SKM-1 (cell line): ENCODE measurements around the gene FUT1.
"Not testable (repeated sequence)": the region's sequence is repeated elsewhere in the genome, so short reads cannot be mapped to it uniquely, and the experiment has no call there.

Experiments
- DNase-seq: peaks from one replicate; lab custom pipeline; 2025; ENCODE audit not compliant: unreplicated experiment; lab: John Stamatoyannopoulos, UW

FUT1 gene

GRCh38 chr19:48752496-48753365, at the start of gene FUT1:
FUT1 (minus strand) TSS chr19:48752641; CDS start chr19:48751281, 1,360 bp downstream.
- DNase-seq: no peak

- DNase-seq: no peak
These were observed 47.2 kb upstream of the FUT1 start for GRCh38 chr19:48799358-48800300.

GRCh38 chr19:48798937-48799336, 46.5 kb upstream of the FUT1 start:
- DNase-seq: no peak

- no peak for DNase-seq
These were observed 44.7 kb upstream of the FUT1 start for GRCh38 chr19:48797103-48797502.

- DNase-seq: no peak
These were observed 44.0 kb upstream of the FUT1 start for GRCh38 chr19:48796298-48797083.

GRCh38 chr19:48795685-48796070, 43.2 kb upstream of the FUT1 start:
- DNase-seq: no peak

GRCh38 chr19:48795055-48795684, 42.7 kb upstream of the FUT1 start:
- DNase-seq: peak; percentile 59

- no peak for DNase-seq
These were observed 41.9 kb upstream of the FUT1 start for GRCh38 chr19:48794291-48794690.

GRCh38 chr19:48793271-48793670, 40.8 kb upstream of the FUT1 start:
- DNase-seq: no peak

- DNase-seq: not testable (repeated sequence)
These were observed 34.9 kb upstream of the FUT1 start for GRCh38 chr19:48787331-48787730.

GRCh38 chr19:48786422-48786821, 34.0 kb upstream of the FUT1 start:
- DNase-seq: not testable (repeated sequence)

GRCh38 chr19:48784527-48784926, 32.1 kb upstream of the FUT1 start:
- no peak for DNase-seq

GRCh38 chr19:48780631-48781391, 28.4 kb upstream of the FUT1 start:
- no peak for DNase-seq

GRCh38 chr19:48779636-48780035, 27.2 kb upstream of the FUT1 start:
- DNase-seq: no peak

- DNase-seq: no peak
These were observed 25.3 kb upstream of the FUT1 start for GRCh38 chr19:48777720-48778119.

GRCh38 chr19:48777139-48777538, 24.7 kb upstream of the FUT1 start:
- no peak for DNase-seq

GRCh38 chr19:48772503-48772953, 20.1 kb upstream of the FUT1 start:
- DNase-seq: no peak

GRCh38 chr19:48770734-48771472, 18.5 kb upstream of the FUT1 start:
- no peak for DNase-seq

GRCh38 chr19:48770266-48770665, 17.8 kb upstream of the FUT1 start:
- no peak for DNase-seq
